Measurements from ENCODE around the gene SLC10A3.

SLC10A3 gene

GRCh38 chrX:154516656-154517100 is 26.2 kb upstream of the SLC10A3 start:
- no peak for TF ChIP-seq CTCF (IDR thresholded peaks at IDR 0.05; ENCODE audit: low read length, missing control alignments)
- peak; percentile 89 for DNase-seq (ENCODE audit: low read depth)
- peak overlapping the region; percentile 48 for H3K4me3 ChIP-seq (replicated peaks; ENCODE audit: low read depth, low read length)

- no peak for TF ChIP-seq CTCF (IDR thresholded peaks at IDR 0.05; ENCODE audit: low read length, missing control alignments)
- peak; percentile 91 for DNase-seq (ENCODE audit: low read depth)
- H3K4me3 ChIP-seq (replicated peaks; ENCODE audit: low read depth, low read length), result peak within 1 kb of the TSS; percentile 69
Measured at GRCh38 chrX:154515966-154516655, 25.7 kb upstream of the SLC10A3 start, which contains the start of gene FAM3A. TSS of gene FAM3A (minus strand) at chrX:154516232. CDS start at chrX:154515772, 460 bp downstream.

- TF ChIP-seq CTCF (IDR thresholded peaks at IDR 0.05; ENCODE audit: low read length, missing control alignments), result no peak
- H3K4me3 ChIP-seq (replicated peaks; ENCODE audit: low read depth, low read length), result peak overlapping the region; percentile 69
- DNase-seq (ENCODE audit: low read depth), result no peak
Measured at GRCh38 chrX:154515090-154515965, 24.9 kb upstream of the SLC10A3 start.

- no peak for TF ChIP-seq CTCF (IDR thresholded peaks at IDR 0.05; ENCODE audit: low read length, missing control alignments)
- no peak overlapping the region for H3K4me3 ChIP-seq (replicated peaks; ENCODE audit: low read depth, low read length)
- no peak for DNase-seq (ENCODE audit: low read depth)
Measured at GRCh38 chrX:154513716-154514115, 23.3 kb upstream of the SLC10A3 start.

GRCh38 chrX:154512879-154513553 is 22.6 kb upstream of the SLC10A3 start:
- TF ChIP-seq CTCF (IDR thresholded peaks at IDR 0.05; ENCODE audit: low read length, missing control alignments), result no peak
- no peak overlapping the region for H3K4me3 ChIP-seq (replicated peaks; ENCODE audit: low read depth, low read length)
- DNase-seq (ENCODE audit: low read depth), result no peak

- no peak for DNase-seq (ENCODE audit: low read depth)
- H3K4me3 ChIP-seq (replicated peaks; ENCODE audit: low read depth, low read length), result no peak overlapping the region
- no peak for TF ChIP-seq CTCF (IDR thresholded peaks at IDR 0.05; ENCODE audit: low read length, missing control alignments)
Measured at GRCh38 chrX:154511761-154512160, 21.3 kb upstream of the SLC10A3 start.
